Mammary epithelial cell (primary cell): ENCODE measurements around the gene WDR59.

ENCODE experiments used
- EZH2 ChIP-seq: IDR thresholded peaks from 2 replicates; pipeline ENCODE4 v1.6.1; 2012; ENCODE audit warnings: low read length, inconsistent platforms, borderline replicate concordance
- TF ChIP-seq, protein P1 (sequence below), 2 donors: IDR thresholded peaks in 1 of 2; conservative IDR thresholded peaks in 1 of 2; 2 replicates each; pipeline ENCODE4 v1.5.1; 2011 to 2012; ENCODE audit warnings: inconsistent platforms in 2 of 2, low read length in 2 of 2, mild to moderate bottlenecking in 2 of 2, control low read depth in 1 of 2, low read depth in 1 of 2; ENCODE audit not compliant: insufficient read depth in 1 of 2; ENCODE audit errors: extremely low read depth in 1 of 2

DNA sequence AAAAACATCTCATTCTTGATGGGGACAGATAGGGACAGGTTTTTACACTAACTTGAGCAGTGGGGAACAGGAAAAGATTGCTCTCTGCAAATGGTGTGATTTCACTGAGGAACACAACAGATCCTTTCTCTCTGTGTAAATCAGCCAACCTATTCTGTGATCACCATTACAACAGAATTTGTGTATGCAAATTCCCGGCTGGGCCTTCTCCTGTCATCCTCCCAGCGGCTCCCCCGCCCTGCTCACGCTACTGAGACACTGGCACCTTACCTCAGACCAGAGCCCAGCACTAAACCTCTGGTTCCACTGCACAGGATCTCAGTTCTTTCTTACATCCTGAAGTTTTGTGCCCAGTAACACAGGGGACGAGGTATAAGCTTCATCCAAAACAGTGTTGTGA lies 113.3 kb downstream of the WDR59 start:
- TF ChIP-seq, protein P1, sequence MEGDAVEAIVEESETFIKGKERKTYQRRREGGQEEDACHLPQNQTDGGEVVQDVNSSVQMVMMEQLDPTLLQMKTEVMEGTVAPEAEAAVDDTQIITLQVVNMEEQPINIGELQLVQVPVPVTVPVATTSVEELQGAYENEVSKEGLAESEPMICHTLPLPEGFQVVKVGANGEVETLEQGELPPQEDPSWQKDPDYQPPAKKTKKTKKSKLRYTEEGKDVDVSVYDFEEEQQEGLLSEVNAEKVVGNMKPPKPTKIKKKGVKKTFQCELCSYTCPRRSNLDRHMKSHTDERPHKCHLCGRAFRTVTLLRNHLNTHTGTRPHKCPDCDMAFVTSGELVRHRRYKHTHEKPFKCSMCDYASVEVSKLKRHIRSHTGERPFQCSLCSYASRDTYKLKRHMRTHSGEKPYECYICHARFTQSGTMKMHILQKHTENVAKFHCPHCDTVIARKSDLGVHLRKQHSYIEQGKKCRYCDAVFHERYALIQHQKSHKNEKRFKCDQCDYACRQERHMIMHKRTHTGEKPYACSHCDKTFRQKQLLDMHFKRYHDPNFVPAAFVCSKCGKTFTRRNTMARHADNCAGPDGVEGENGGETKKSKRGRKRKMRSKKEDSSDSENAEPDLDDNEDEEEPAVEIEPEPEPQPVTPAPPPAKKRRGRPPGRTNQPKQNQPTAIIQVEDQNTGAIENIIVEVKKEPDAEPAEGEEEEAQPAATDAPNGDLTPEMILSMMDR (conservative IDR thresholded peaks at IDR 0.05 in 1 of 2, IDR thresholded peaks at IDR 0.05 in 1 of 2; ENCODE audit: extremely low read depth in 1 of 2, insufficient read depth in 1 of 2, low read depth in 1 of 2, low read length in 2 of 2): no peak
- no peak for TF ChIP-seq EZH2
